K562 (cell line): ENCODE data around the gene LGALS3BP. TPM values are rescaled to one million over a fixed set of nuclear protein-coding genes. Genes with fewer than 3 reads are reported as not detected.

Experiments
- ATAC-seq: fragments of 200-7000 bp; cut with Tn5 transposase; 3 replicates; pipeline ENCODE4 v1.9.1; 2020; ENCODE audit warnings: moderate library complexity
- BruUV-seq: library from RNA; stranded (reverse); fragments of 400-500 nt; replicated peaks from 2 replicates; lab custom pipeline; 2021; lab: Mats Ljungman, UMichigan
- CTCF ChIA-PET: fragments of 300-600 bp; formaldehyde crosslinking; extraction: SDS; loops from one replicate; lab custom pipeline; 2021; ENCODE audit warnings: low intra/inter-chr PET ratio; lab: Yijun Ruan, JAX
- POLR2A ChIA-PET: fragments of 300-600, 350-650 bp; sonication (Branson Sonifier 250); formaldehyde crosslinking; extraction: SDS; loops from one replicate; lab custom pipeline; 2021; ENCODE audit warnings: antibody characterized with exemption, inconsistent platforms; lab: Yijun Ruan, JAX
- DNase-seq, 4 experiments: peaks; one replicate each; pipeline versions ENCODE4 v3.0.0 to v3.0.0-alpha.2; 2011 to 2018; ENCODE audit warnings: low spot score in 3 of 4, mixed read lengths in 3 of 4; ENCODE audit errors: extremely low read depth in 1 of 4
- FAIRE-seq: peaks from 2 replicates; lab custom pipeline; 2011; peaks lifted over from hg19 to GRCh38; lab: Jason Lieb, UNC
- H2AFZ ChIP-seq: 2 replicates; pipeline ENCODE4 v1.6.0; 2011; ENCODE audit warnings: low read depth, low read length, control low read depth, inconsistent platforms
- H3K27ac ChIP-seq: fragments of 200-600 bp; 3 replicates; pipeline ENCODE4 v1.8.0; 2011; ENCODE audit warnings: low read depth, mild to moderate bottlenecking, control low read depth, inconsistent platforms, low read length, moderate library complexity, mixed read lengths; ENCODE audit errors: extremely low read depth
- H3K27me3 ChIP-seq, 2 experiments: fragments of 300-600 bp in 1 of 2; 2 replicates in 1 of 2; 3 replicates in 1 of 2; pipeline versions ENCODE4 v1.6.0 to v1.8.0; 2011; ENCODE audit warnings: inconsistent platforms in 2 of 2, low read length in 2 of 2, mild to moderate bottlenecking in 1 of 2, mixed read lengths in 1 of 2, moderate library complexity in 1 of 2; ENCODE audit not compliant: control insufficient read depth in 2 of 2, insufficient read depth in 2 of 2
- H3K36me3 ChIP-seq: fragments of 300-600 bp; 3 replicates; pipeline ENCODE4 v1.8.0; 2011; ENCODE audit warnings: mild to moderate bottlenecking, low read length, inconsistent platforms; ENCODE audit not compliant: control insufficient read depth, insufficient read depth
- H3K4me1 ChIP-seq, 2 experiments: fragments of 200-600 bp in 1 of 2; replicated peaks in 1 of 2; 2 replicates in 1 of 2; 3 replicates in 1 of 2; pipeline versions ENCODE4 v1.5.1 to v1.8.0; 2011; ENCODE audit warnings: inconsistent platforms in 2 of 2, low read length in 2 of 2, mild to moderate bottlenecking in 1 of 2, mixed read lengths in 1 of 2, moderate library complexity in 1 of 2; ENCODE audit not compliant: control insufficient read depth in 2 of 2, insufficient read depth in 2 of 2
- H3K4me2 ChIP-seq: 2 replicates; pipeline ENCODE4 v1.6.1; 2011; ENCODE audit warnings: low read length, control low read depth, inconsistent platforms, mixed read lengths; ENCODE audit not compliant: insufficient read depth
- H3K4me3 ChIP-seq: fragments of 200-600 bp; sonication (generic), shearing (Covaris generic); 2 replicates; pipeline ENCODE4 v1.5.1; 2016; ENCODE audit warnings: control low read depth, inconsistent platforms
- H3K79me2 ChIP-seq: fragments of 200-600 bp; 3 replicates; pipeline ENCODE4 v1.8.0; 2011; ENCODE audit warnings: low read length, inconsistent platforms; ENCODE audit not compliant: control insufficient read depth, insufficient read depth
- H3K9ac ChIP-seq, 2 experiments: 2 replicates each; pipeline versions ENCODE4 v1.6.0 to v1.6.1; 2011; ENCODE audit warnings: low read depth in 2 of 2, low read length in 2 of 2, control low read depth in 1 of 2, inconsistent platforms in 1 of 2, mild to moderate bottlenecking in 1 of 2, mixed read lengths in 1 of 2; ENCODE audit not compliant: insufficient read depth in 1 of 2
- H3K9me1 ChIP-seq: one replicate; pipeline ENCODE4 v1.6.0; 2011; ENCODE audit warnings: inconsistent platforms, mild to moderate bottlenecking, low read length, moderate library complexity; ENCODE audit not compliant: control insufficient read depth, insufficient read depth
- H3K9me3 ChIP-seq: replicated peaks from 2 replicates; pipeline ENCODE4 v1.5.1; 2011; ENCODE audit warnings: low read depth, low read length, inconsistent platforms; ENCODE audit not compliant: control insufficient read depth, insufficient read depth
- H4K20me1 ChIP-seq: replicated peaks from 2 replicates; pipeline ENCODE4 v1.6.1; 2011; ENCODE audit warnings: low read length, inconsistent platforms, mixed read lengths; ENCODE audit not compliant: control insufficient read depth, insufficient read depth
- BRF2 ChIP-seq: IDR thresholded peaks from 3 replicates; pipeline ENCODE4 v1.6.1; 2011; ENCODE audit warnings: borderline replicate concordance, mild to moderate bottlenecking; ENCODE audit not compliant: insufficient read length, insufficient read depth
- HDGF ChIP-seq: fragments of 450-650 bp; IDR thresholded peaks from 2 replicates; pipeline ENCODE4 v1.6.1; 2016
- ILK ChIP-seq: fragments of 450-650 bp; IDR thresholded peaks from 2 replicates; pipeline ENCODE4 v1.6.1; 2016; ENCODE audit warnings: missing genetic modification characterization, low read depth, mild to moderate bottlenecking, missing compliant biosample characterization, moderate library complexity, borderline replicate concordance
- LEF1 ChIP-seq: fragments of 450-650 bp; IDR thresholded peaks from 2 replicates; pipeline ENCODE4 v1.6.1; 2016; ENCODE audit warnings: mild to moderate bottlenecking
- NFIX ChIP-seq: fragments of 250-450 bp; sonication (Bioruptor Pico); IDR thresholded peaks from 2 replicates; pipeline ENCODE4 v1.4.0; 2020; ENCODE audit warnings: low read depth, mild to moderate bottlenecking, moderate library complexity
- PREB ChIP-seq: sonication (generic); formaldehyde crosslinking; IDR thresholded peaks from 2 replicates; pipeline ENCODE4 v1.8.1; 2023; ENCODE audit warnings: mild to moderate bottlenecking, missing genetic modification reagents
- ZBTB12 ChIP-seq: fragments of 250-450 bp; sonication (Bioruptor Pico); IDR thresholded peaks from 2 replicates; pipeline ENCODE4 v1.4.0; 2020
- ZEB2 ChIP-seq: fragments of 450-650 bp; IDR thresholded peaks from 2 replicates; pipeline ENCODE4 v1.6.1; 2016
- ZNF699 ChIP-seq: fragments of 250-450 bp; sonication (Bioruptor Pico); IDR thresholded peaks from 2 replicates; pipeline ENCODE4 v1.8.0; 2021; ENCODE audit warnings: mild to moderate bottlenecking, moderate library complexity; ENCODE audit not compliant: insufficient replicate concordance
- WGBS: fragments of 100-300 bp; shearing (Covaris generic); methylation state at CpG from one replicate; pipeline ENCODE4 v1.1.6; 2016; ENCODE audit warnings: low coverage, mixed read lengths; ENCODE audit not compliant: insufficient coverage; ENCODE audit errors: missing lambda C conversion rate; 5-methylcytosine and 5-hydroxymethylcytosine counted together
- in situ Hi-C: fragments of 300-500 bp; cut with MboI; formaldehyde crosslinking; loops from 4 replicates; pipeline ENCODE4 v1.15.0; 2018; ENCODE audit warnings: inconsistent platforms, mixed read lengths
- intact Hi-C: fragments of 100-400 bp; cut with micrococcal nuclease; formaldehyde crosslinking; loops from 2 replicates; pipeline ENCODE4 v1.14.2; 2022
- polyA plus RNA-seq, 8 experiments: library from polyadenylated mRNA; depleted of rRNA in 4 of 8; stranded (reverse) in 5 of 8; unstranded in 3 of 8; fragments of >200 nt; fragmentation: Nextera tagmentation in 2 of 8; fragmentation: Illumina TruSeq in 1 of 8; extraction: Ambion mirVana in 2 of 8; extraction: Trizol in 1 of 8; gene quantifications; 2 replicates each; pipeline versions ENCODE4 v1.2.1 to v1.2.3, GENCODE V29; 2011 to 2014; ENCODE audit warnings: inconsistent platforms in 1 of 8, missing spikeins in 1 of 8
- total RNA-seq, 7 experiments: library from RNA; depleted of rRNA in 6 of 7; stranded (reverse); fragments of >200 nt in 6 of 7; fragmentation: Illumina TruSeq in 2 of 7; extraction: Trizol in 2 of 7; gene quantifications; 2 replicates each; pipeline versions ENCODE4 v1.2.1 to v1.2.3, GENCODE V29; 2011 to 2021; ENCODE audit warnings: low replicate concordance in 1 of 7
- TF ChIP-seq, protein P1 (sequence below), 2 experiments: IDR thresholded peaks; 2 replicates each; pipeline ENCODE4 v1.6.1; 2012; ENCODE audit warnings: improper control_type of control experiment in 2 of 2, low read depth in 2 of 2, low read length in 2 of 2, borderline replicate concordance in 1 of 2
- TF ChIP-seq, protein P2 (sequence below): fragments of 450-650 bp; formaldehyde crosslinking; conservative IDR thresholded peaks from 2 replicates; pipeline ENCODE4 v1.4.0; 2022; ENCODE audit warnings: mild to moderate bottlenecking, missing genetic modification characterization

LGALS3BP gene
- total and polyA plus RNA-seq, 9 of the 15 experiments (the other 6 are each of a cell fraction or from before 2014, with no cell fraction given): 0.39 to 5.3 (median 3.2) TPM

- H3K36me3 ChIP-seq: no peaks in the 10 kb centered on the region
- WGBS: 6% methylated on average over 10 of the region's 10 CpGs
- CTCF ChIA-PET: no interaction called here
- BruUV-seq: no TSS peak
- no peak overlapping the region for H3K4me3 ChIP-seq
- H3K4me1 ChIP-seq: no peaks in the 10 kb centered on the region
- FAIRE-seq: no peak
- H3K27ac ChIP-seq: no peak overlapping the region
- no peak overlapping the region for H3K4me2 ChIP-seq
- no peak overlapping the region for H3K9ac ChIP-seq
- in situ Hi-C loops (no loop called here), intact Hi-C loops (no loop called here)
- H2AFZ ChIP-seq: no peak overlapping the region
- POLR2A ChIA-PET: interaction anchor here (0.6 to 0.7 kb wide), 2 partner anchors 9 to 724 kb away, joined by 3 read pairs; no protein-coding TSS in a partner anchor
- no peak for ATAC-seq
- peaks cover 26 to 61% of the 10 kb centered on the region in 2 experiments for H3K27me3 ChIP-seq
- no peaks in the 10 kb centered on the region for H3K9me1 ChIP-seq
- no peaks in the 10 kb centered on the region for H3K79me2 ChIP-seq
- DNase-seq: no peak
- H3K9me3 ChIP-seq: no peaks in the 10 kb centered on the region
- H4K20me1 ChIP-seq: no peaks in the 10 kb centered on the region; the same call in 1 of the 2 replicates
- TF ChIP-seq NFIX (CRISPR knock-in tag) (no peak), ZBTB12 (CRISPR knock-in tag) (no peak), LEF1 (no peak), ILK (no peak), ZNF699 (CRISPR knock-in tag) (no peak), BRF2 (no peak), PREB (no peak), HDGF (no peak), ZEB2 (no peak)
- TF ChIP-seq, protein P1, sequence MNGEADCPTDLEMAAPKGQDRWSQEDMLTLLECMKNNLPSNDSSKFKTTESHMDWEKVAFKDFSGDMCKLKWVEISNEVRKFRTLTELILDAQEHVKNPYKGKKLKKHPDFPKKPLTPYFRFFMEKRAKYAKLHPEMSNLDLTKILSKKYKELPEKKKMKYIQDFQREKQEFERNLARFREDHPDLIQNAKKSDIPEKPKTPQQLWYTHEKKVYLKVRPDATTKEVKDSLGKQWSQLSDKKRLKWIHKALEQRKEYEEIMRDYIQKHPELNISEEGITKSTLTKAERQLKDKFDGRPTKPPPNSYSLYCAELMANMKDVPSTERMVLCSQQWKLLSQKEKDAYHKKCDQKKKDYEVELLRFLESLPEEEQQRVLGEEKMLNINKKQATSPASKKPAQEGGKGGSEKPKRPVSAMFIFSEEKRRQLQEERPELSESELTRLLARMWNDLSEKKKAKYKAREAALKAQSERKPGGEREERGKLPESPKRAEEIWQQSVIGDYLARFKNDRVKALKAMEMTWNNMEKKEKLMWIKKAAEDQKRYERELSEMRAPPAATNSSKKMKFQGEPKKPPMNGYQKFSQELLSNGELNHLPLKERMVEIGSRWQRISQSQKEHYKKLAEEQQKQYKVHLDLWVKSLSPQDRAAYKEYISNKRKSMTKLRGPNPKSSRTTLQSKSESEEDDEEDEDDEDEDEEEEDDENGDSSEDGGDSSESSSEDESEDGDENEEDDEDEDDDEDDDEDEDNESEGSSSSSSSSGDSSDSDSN (IDR thresholded peaks at IDR 0.05; ENCODE audit: borderline replicate concordance in 1 of 2, low read depth in 2 of 2, low read length in 2 of 2): no peak
- TF ChIP-seq, protein P2, sequence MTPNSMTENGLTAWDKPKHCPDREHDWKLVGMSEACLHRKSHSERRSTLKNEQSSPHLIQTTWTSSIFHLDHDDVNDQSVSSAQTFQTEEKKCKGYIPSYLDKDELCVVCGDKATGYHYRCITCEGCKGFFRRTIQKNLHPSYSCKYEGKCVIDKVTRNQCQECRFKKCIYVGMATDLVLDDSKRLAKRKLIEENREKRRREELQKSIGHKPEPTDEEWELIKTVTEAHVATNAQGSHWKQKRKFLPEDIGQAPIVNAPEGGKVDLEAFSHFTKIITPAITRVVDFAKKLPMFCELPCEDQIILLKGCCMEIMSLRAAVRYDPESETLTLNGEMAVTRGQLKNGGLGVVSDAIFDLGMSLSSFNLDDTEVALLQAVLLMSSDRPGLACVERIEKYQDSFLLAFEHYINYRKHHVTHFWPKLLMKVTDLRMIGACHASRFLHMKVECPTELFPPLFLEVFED (CRISPR knock-in tag): no peak
These were observed 34.8 kb downstream of the LGALS3BP start for GRCh38 chr17:78944956-78945355.
